H1 (cell line): ENCODE results near the gene SRD5A3. TPM values are rescaled to one million over a fixed set of nuclear protein-coding genes. Genes with fewer than 3 reads are reported as not detected.

Source experiments
- CTCF ChIA-PET: fragments of 300-600 bp; sonication (Branson Sonifier 250); formaldehyde crosslinking; loops from one replicate; lab custom pipeline; 2021; ENCODE audit not compliant: partially characterized antibody; lab: Charles Lee
- POLR2A ChIA-PET: fragments of 300-600 bp; sonication (Branson Sonifier 250); formaldehyde crosslinking; loops from one replicate; lab custom pipeline; 2021; ENCODE audit warnings: inconsistent platforms; ENCODE audit not compliant: partially characterized antibody; lab: Charles Lee
- DNase-seq, 2 experiments: peaks; one replicate each; pipeline versions ENCODE4 v3.0.0 to v3.0.0-alpha.2; 2010 to 2022; ENCODE audit warnings: low spot score in 2 of 2, low read depth in 1 of 2, mixed read lengths in 1 of 2
- FAIRE-seq: peaks from 2 replicates; lab custom pipeline; 2011; peaks lifted over from hg19 to GRCh38; lab: Jason Lieb, UNC
- H2AFZ ChIP-seq: 2 replicates; pipeline ENCODE4 v1.8.1; 2012; ENCODE audit warnings: low read length, inconsistent platforms
- H2AK5ac ChIP-seq: 2 replicates; pipeline ENCODE4 v1.6.1; 2013; ENCODE audit warnings: low read depth, low read length
- H2BK120ac ChIP-seq: replicated peaks from 2 replicates; pipeline ENCODE3; 2013; ENCODE audit warnings: low read depth, low read length, inconsistent platforms
- H2BK12ac ChIP-seq: 2 replicates; pipeline ENCODE4 v1.6.1; 2013; ENCODE audit warnings: low read depth, low read length
- H2BK15ac ChIP-seq: 2 replicates; pipeline ENCODE4 v1.6.1; 2013; ENCODE audit warnings: low read length
- H2BK20ac ChIP-seq: 2 replicates; pipeline ENCODE4 v1.6.1; 2013; ENCODE audit warnings: low read length
- H2BK5ac ChIP-seq: 2 replicates; pipeline ENCODE4 v1.6.1; 2013; ENCODE audit warnings: low read depth, low read length
- H3K14ac ChIP-seq: 2 replicates; pipeline ENCODE4 v1.6.1; 2013; ENCODE audit warnings: inconsistent platforms; ENCODE audit not compliant: insufficient read length
- H3K18ac ChIP-seq: 2 replicates; pipeline ENCODE4 v1.6.1; 2013; ENCODE audit warnings: low read length; ENCODE audit errors: extremely low read depth
- H3K23ac ChIP-seq: 2 replicates; pipeline ENCODE4 v1.6.1; 2013; ENCODE audit warnings: inconsistent platforms; ENCODE audit not compliant: insufficient read length
- H3K23me2 ChIP-seq: 2 replicates; pipeline ENCODE4 v1.6.1; 2013; ENCODE audit warnings: low read depth, low read length
- H3K27ac ChIP-seq: 2 replicates; pipeline ENCODE4 v1.6.1; 2011; ENCODE audit warnings: low read depth, low read length, inconsistent platforms
- H3K27me3 ChIP-seq, 4 experiments: replicated peaks in 1 of 4; 1 replicate in 1 of 4; 2 replicates in 3 of 4; pipeline versions ENCODE4 v1.6.1 to v1.8.1; 2011 to 2013; ENCODE audit warnings: low read length in 3 of 4, mild to moderate bottlenecking in 3 of 4, inconsistent platforms in 2 of 4, mixed read lengths in 2 of 4, moderate library complexity in 1 of 4; ENCODE audit not compliant: control insufficient read depth in 3 of 4, insufficient read depth in 3 of 4; ENCODE audit errors: extremely low read depth in 1 of 4
- H3K36me3 ChIP-seq, 4 experiments: 2 replicates each; pipeline versions ENCODE4 v1.6.1 to v1.8.1; 2011 to 2013; ENCODE audit warnings: mild to moderate bottlenecking in 4 of 4, low read length in 3 of 4, moderate library complexity in 2 of 4, control low read depth in 1 of 4, inconsistent platforms in 1 of 4; ENCODE audit not compliant: insufficient read depth in 4 of 4, control insufficient read depth in 2 of 4
- H3K4ac ChIP-seq: replicated peaks from 2 replicates; pipeline ENCODE3; 2013; ENCODE audit warnings: low read length, low read depth, mixed read lengths, inconsistent platforms; ENCODE audit not compliant: insufficient read length
- H3K4me1 ChIP-seq, 4 experiments: replicated peaks in 1 of 4; 1 replicate in 1 of 4; 2 replicates in 3 of 4; pipeline versions ENCODE4 v1.6.1 to v1.8.1; 2011 to 2013; ENCODE audit warnings: low read length in 3 of 4, inconsistent platforms in 2 of 4, mixed read lengths in 1 of 4; ENCODE audit not compliant: insufficient read depth in 4 of 4, control insufficient read depth in 3 of 4
- H3K4me2 ChIP-seq, 2 experiments: 2 replicates each; pipeline versions ENCODE4 v1.6.1 to v1.8.1; 2011 to 2013; ENCODE audit warnings: low read depth in 2 of 2, low read length in 2 of 2, control low read depth in 1 of 2, inconsistent platforms in 1 of 2, mild to moderate bottlenecking in 1 of 2; ENCODE audit not compliant: insufficient read depth in 1 of 2
- H3K4me3 ChIP-seq, 4 experiments: fragments of 200-600, 300-600 bp in 1 of 4; sonication (generic), shearing (Covaris generic), sonication (Bioruptor Twin) in 1 of 4; 2 replicates each; pipeline versions ENCODE4 v1.5.1 to v1.8.1; 2011 to 2016; ENCODE audit warnings: low read length in 4 of 4, low read depth in 3 of 4, control low read depth in 2 of 4, inconsistent platforms in 2 of 4, mild to moderate bottlenecking in 2 of 4, mixed read lengths in 1 of 4, moderate library complexity in 1 of 4; ENCODE audit not compliant: insufficient read depth in 2 of 4; ENCODE audit errors: extremely low read depth in 1 of 4
- H3K56ac ChIP-seq: replicated peaks from 2 replicates; pipeline ENCODE3; 2013; ENCODE audit warnings: low read depth, mild to moderate bottlenecking, mixed read lengths, low read length, inconsistent platforms; ENCODE audit not compliant: insufficient read length
- H3K79me1 ChIP-seq: 2 replicates; pipeline ENCODE4 v1.6.1; 2013; ENCODE audit warnings: low read depth, low read length, control low read depth
- H3K79me2 ChIP-seq, 2 experiments: 2 replicates each; pipeline versions ENCODE4 v1.6.1 to v1.8.1; 2012 to 2013; ENCODE audit warnings: low read length in 2 of 2, mild to moderate bottlenecking in 2 of 2, inconsistent platforms in 1 of 2; ENCODE audit not compliant: insufficient read depth in 2 of 2, control insufficient read depth in 1 of 2
- H3K9ac ChIP-seq, 4 experiments: replicated peaks in 1 of 4; 1 replicate in 1 of 4; 2 replicates in 3 of 4; pipeline versions ENCODE4 v1.6.1 to v1.8.1; 2011 to 2013; ENCODE audit warnings: low read depth in 3 of 4, low read length in 3 of 4, control low read depth in 2 of 4, mild to moderate bottlenecking in 2 of 4, moderate library complexity in 2 of 4, inconsistent platforms in 1 of 4; ENCODE audit errors: extremely low read depth in 1 of 4
- H3K9me3 ChIP-seq, 2 experiments: 2 replicates each; pipeline versions ENCODE4 v1.6.1 to v1.8.1; 2012 to 2013; ENCODE audit warnings: mild to moderate bottlenecking in 2 of 2, moderate library complexity in 2 of 2, control low read depth in 1 of 2, inconsistent platforms in 1 of 2, low read depth in 1 of 2, low read length in 1 of 2, mixed read lengths in 1 of 2; ENCODE audit not compliant: insufficient read depth in 2 of 2
- H4K20me1 ChIP-seq, 2 experiments: replicated peaks in 1 of 2; 2 replicates each; pipeline versions ENCODE3 to v1.8.1; 2011 to 2013; ENCODE audit warnings: inconsistent platforms in 2 of 2, low read length in 2 of 2, mild to moderate bottlenecking in 1 of 2; ENCODE audit not compliant: insufficient read depth in 2 of 2, control insufficient read depth in 1 of 2
- H4K5ac ChIP-seq: 2 replicates; pipeline ENCODE4 v1.6.1; 2013; ENCODE audit warnings: low read length, low read depth, mixed read lengths, inconsistent platforms; ENCODE audit not compliant: insufficient read length
- H4K8ac ChIP-seq: 2 replicates; pipeline ENCODE4 v1.8.0; 2013; ENCODE audit warnings: mild to moderate bottlenecking, moderate library complexity, low read length, inconsistent platforms; ENCODE audit not compliant: insufficient read depth; ENCODE audit errors: extremely low read depth
- H4K91ac ChIP-seq: replicated peaks from 2 replicates; pipeline ENCODE3; 2013; ENCODE audit warnings: low read length, mixed read lengths, inconsistent platforms; ENCODE audit not compliant: insufficient read length
- CBX8 ChIP-seq: fragments of 300-800, 300-1000 bp; sonication (generic); IDR thresholded peaks from 2 replicates; pipeline ENCODE4 v1.7.1; 2016; ENCODE audit warnings: low read depth, low read length, borderline replicate concordance
- CREB1 ChIP-seq: IDR thresholded peaks from 2 replicates; pipeline ENCODE4 v1.6.1; 2012; ENCODE audit warnings: inconsistent platforms
- EP300 ChIP-seq, 2 experiments: IDR thresholded peaks; 1 replicate in 1 of 2; 2 replicates in 1 of 2; pipeline ENCODE4 v1.6.1; 2011 to 2012; ENCODE audit warnings: low read depth in 2 of 2, low read length in 2 of 2, mild to moderate bottlenecking in 2 of 2, borderline replicate concordance in 1 of 2, inconsistent platforms in 1 of 2, moderate library complexity in 1 of 2
- EZH2 ChIP-seq: fragments of 200-600 bp; sonication (generic); IDR thresholded peaks from 2 replicates; pipeline ENCODE4 v1.7.1; 2012; ENCODE audit warnings: low read depth, mild to moderate bottlenecking, moderate library complexity, low read length, inconsistent platforms; ENCODE audit not compliant: severe bottlenecking
- HDAC2 ChIP-seq, 2 experiments: fragments of 300-600 bp in 1 of 2; sonication (generic) in 1 of 2; IDR thresholded peaks; 2 replicates each; pipeline ENCODE4 v1.6.1; 2011 to 2012; ENCODE audit warnings: low read depth in 2 of 2, low read length in 2 of 2, mild to moderate bottlenecking in 2 of 2, moderate library complexity in 2 of 2, borderline replicate concordance in 1 of 2, inconsistent platforms in 1 of 2
- JUN ChIP-seq: IDR thresholded peaks from 2 replicates; pipeline ENCODE4 v1.6.1; 2011; ENCODE audit warnings: low read depth, mild to moderate bottlenecking, improper control_type of control experiment, low read length
- PHF8 ChIP-seq: fragments of 200-600 bp; sonication (generic); conservative IDR thresholded peaks from 2 replicates; pipeline ENCODE4 v1.7.1; 2012; ENCODE audit warnings: low read depth, mild to moderate bottlenecking, inconsistent platforms, low read length, moderate library complexity
- RFX5 ChIP-seq: IDR thresholded peaks from 2 replicates; pipeline ENCODE4 v1.6.1; 2011; ENCODE audit warnings: low read depth, low read length, improper control_type of control experiment, borderline replicate concordance
- SP2 ChIP-seq: IDR thresholded peaks from 2 replicates; pipeline ENCODE4 v1.6.1; 2012; ENCODE audit warnings: mild to moderate bottlenecking, low read length, inconsistent platforms
- TCF12 ChIP-seq: IDR thresholded peaks from 2 replicates; pipeline ENCODE4 v1.6.1; 2011; ENCODE audit warnings: low read depth, mild to moderate bottlenecking, low read length
- WGBS, 2 experiments: shearing (Covaris generic) in 1 of 2; methylation state at CpG; one replicate each; pipeline versions ENCODE4 v1.1.6 to v1.1.7; 2013 to 2015; ENCODE audit warnings: low lambda C conversion rate in 2 of 2, mixed read lengths in 2 of 2, inconsistent platforms in 1 of 2, low coverage in 1 of 2, missing lambda C conversion rate in 1 of 2; ENCODE audit not compliant: insufficient replicate concordance in 2 of 2, insufficient coverage in 1 of 2, insufficient read length in 1 of 2; ENCODE audit errors: extremely low coverage in 1 of 2, missing lambda C conversion rate in 1 of 2; 5-methylcytosine and 5-hydroxymethylcytosine counted together
- polyA plus RNA-seq, 7 experiments: library from polyadenylated mRNA; depleted of rRNA in 3 of 7; stranded (reverse) in 5 of 7; unstranded in 2 of 7; fragments of >200 nt in 5 of 7; fragments of 200-250 nt in 2 of 7; gene quantifications; 1 replicate in 5 of 7; 2 replicates in 1 of 7; 4 replicates in 1 of 7; pipeline versions ENCODE4 v1.2.1 to v1.2.3, GENCODE V29; 2011 to 2013; ENCODE audit warnings: missing spikeins in 2 of 7, mixed read lengths in 2 of 7
- total RNA-seq: library from RNA; stranded (reverse); fragmentation: NEBNext Ultra II Directional; extraction: Animal tissue kit (Norgen Biotek cat#: 25700); gene quantifications from 2 replicates; pipeline ENCODE4 v1.2.1, GENCODE V29; 2021

The SRD5A3 gene
- total and polyA plus RNA-seq, 2 of the 8 experiments (the other 6 are each of a cell fraction or from before 2014, with no cell fraction given) = 19.6 to 34.6 TPM

- WGBS, 2 experiments = 84% methylated on average over 3 of the region's 3 CpGs; no CpG with 5 or more reads in 1 of the 2 experiments
- TF ChIP-seq HDAC2 (IDR thresholded peaks at IDR 0.05; ENCODE audit: borderline replicate concordance in 1 of 2, low read depth in 2 of 2, low read length in 2 of 2) (no peak), RFX5 (no peak), CREB1 (no peak), JUN (no peak), SP2 (no peak), CBX8 (no peak), EP300 (IDR thresholded peaks at IDR 0.05; ENCODE audit: borderline replicate concordance in 1 of 2, low read depth in 2 of 2, low read length in 2 of 2) (no peak), TCF12 (no peak), EZH2 (no peak), PHF8 (no peak)
These were observed 1.7 kb downstream of the SRD5A3 start for GRCh38 chr4:55347610-55348228.

More at GRCh38 chr4:55347610-55348228, 1.7 kb downstream of the SRD5A3 start:
- Histone ChIP-seq H2BK15ac (no peak overlapping the region), H3K23ac (no peak overlapping the region), H3K4me3 (peak overlapping the region in 1 of 4 experiments; percentile 79; a peak in 1 of 8 replicates), H3K4me1 (peaks cover 0 to 9% (median 5%) of the 10 kb centered on the region in 4 experiments; a peak in 6 of 7 replicates), H3K36me3 (peaks cover 0 to 1% (median 0%) of the 10 kb centered on the region in 4 experiments; a peak in 1 of 8 replicates), H3K56ac (no peak overlapping the region), H3K27me3 (no peaks in the 10 kb centered on the region), H2BK20ac (no peak overlapping the region), H3K23me2 (no peaks in the 10 kb centered on the region), H2BK120ac (no peak overlapping the region), H2BK5ac (no peak overlapping the region), H3K9ac (no peak overlapping the region), H4K91ac (no peak overlapping the region), H4K20me1 (no peaks in the 10 kb centered on the region), H3K79me2 (no peaks in the 10 kb centered on the region), H3K4ac (no peak overlapping the region), H3K4me2 (peak overlapping the region; percentile 28 to 86; a peak in 2 of 4 replicates), H3K9me3 (peaks cover 0 to under 1% of the 10 kb centered on the region in 2 experiments; a peak in 1 of 4 replicates), H3K14ac (no peak overlapping the region), H3K27ac (no peak overlapping the region), H2AK5ac (no peak overlapping the region), H4K5ac (no peak overlapping the region), H2AFZ (no peak overlapping the region), H4K8ac (no peak overlapping the region), H3K79me1 (no peaks in the 10 kb centered on the region), H3K18ac (no peak overlapping the region), H2BK12ac (0 out of 2 replicates have a peak overlapping the region, but pooled peaks have one; percentile 10)
- FAIRE-seq (no peak), DNase-seq (no peak)
- ChIA-PET CTCF (interaction anchor here (0.6 to 1.4 kb wide), 8 partner anchors 8 to 377 kb away, joined by 3 to 6 read pairs (median 3); partner anchors contain the start of gene TMEM165), POLR2A (interaction anchor here (1.0 kb wide), 2 partner anchors 26 to 49 kb away, joined by 3 to 6 read pairs; no protein-coding TSS in a partner anchor)
